CD4-positive, CD25-positive, alpha-beta regulatory T cell (primary cell): ENCODE data around the gene LENEP. TPM values are rescaled to one million over a fixed set of nuclear protein-coding genes. Genes with fewer than 3 reads are reported as not detected.
A peak's percentile ranks its signal among the peaks of the same experiment; 100 is the strongest.

Experiments used
- ATAC-seq, 2 donors: fragments of 150-1000 bp; cut with Tn5 transposase; one replicate each; pipeline ENCODE4 v1.10.0; 2021; ENCODE audit warnings: low read depth in 2 of 2, moderate number of reproducible peaks in 2 of 2, moderate library complexity in 1 of 2
- DNase-seq, 3 donors: peaks; one replicate each; pipeline versions ENCODE4 v3.0.0 to v3.0.0-alpha.2; 2012 to 2022; ENCODE audit warnings: mixed read lengths in 1 of 3
- H3K27ac ChIP-seq: one replicate; pipeline ENCODE4 v1.7.0; 2013; ENCODE audit warnings: mild to moderate bottlenecking, low read length; ENCODE audit not compliant: insufficient read depth, poor library complexity, severe bottlenecking
- H3K27me3 ChIP-seq: one replicate; pipeline ENCODE4 v1.7.0; 2013; ENCODE audit warnings: low read length; ENCODE audit not compliant: control insufficient read depth, insufficient read depth
- H3K36me3 ChIP-seq: one replicate; pipeline ENCODE4 v1.7.0; 2013; ENCODE audit warnings: mild to moderate bottlenecking, low read length, moderate library complexity; ENCODE audit not compliant: control insufficient read depth, insufficient read depth
- H3K4me1 ChIP-seq: 2 replicates; pipeline ENCODE4 v1.7.0; 2013; ENCODE audit warnings: mild to moderate bottlenecking, low read length; ENCODE audit not compliant: insufficient read depth, control insufficient read depth, poor library complexity, severe bottlenecking
- H3K4me3 ChIP-seq: one replicate; pipeline ENCODE4 v1.7.0; 2013; ENCODE audit warnings: low read depth, mild to moderate bottlenecking, low read length, moderate library complexity
- H3K9me3 ChIP-seq, 2 experiments: 1 replicate in 1 of 2; 2 replicates in 1 of 2; pipeline ENCODE4 v1.7.0; 2013; ENCODE audit warnings: low read length in 2 of 2, mild to moderate bottlenecking in 1 of 2, moderate library complexity in 1 of 2; ENCODE audit not compliant: control insufficient read depth in 2 of 2
- H3K27ac Mint-ChIP-seq, 3 donors: one replicate each; pipeline ENCODE4 v1.8.0; 2020 to 2022; ENCODE audit warnings: mild to moderate bottlenecking in 3 of 3, mixed read lengths in 3 of 3, moderate library complexity in 2 of 3
- H3K27me3 Mint-ChIP-seq: one replicate; pipeline ENCODE4 v1.8.0; 2022; ENCODE audit warnings: mild to moderate bottlenecking, mixed read lengths
- H3K36me3 Mint-ChIP-seq: one replicate; pipeline ENCODE4 v1.8.0; 2020; ENCODE audit warnings: mixed read lengths
- H3K4me1 Mint-ChIP-seq, 4 donors: one replicate each; pipeline ENCODE4 v1.8.0; 2020 to 2022; ENCODE audit warnings: mixed read lengths in 4 of 4, mild to moderate bottlenecking in 1 of 4
- H3K4me3 Mint-ChIP-seq, 4 donors: one replicate each; pipeline ENCODE4 v1.8.0; 2020 to 2022; ENCODE audit warnings: mild to moderate bottlenecking in 4 of 4, mixed read lengths in 4 of 4, moderate library complexity in 3 of 4
- H3K9me3 Mint-ChIP-seq, 7 donors: one replicate each; pipeline ENCODE4 v1.8.0; 2020 to 2022; ENCODE audit warnings: mixed read lengths in 7 of 7, mild to moderate bottlenecking in 3 of 7, moderate library complexity in 2 of 7
- polyA plus RNA-seq, 4 donors: library from polyadenylated mRNA; unstranded; fragments of 300-500 nt; fragmentation: Illumina TruSeq; gene quantifications; one replicate each; pipeline ENCODE4 v1.2.3, GENCODE V29; 2021
- total RNA-seq: library from RNA; stranded (reverse); gene quantifications from one replicate; pipeline ENCODE4 v1.2.3, GENCODE V29; 2022

LENEP gene
- total and polyA plus RNA-seq, 5 donors from 2014 or later = not detected

GRCh38 chr1:154969246-154969645, 24.1 kb upstream of the LENEP start:
- Mint-ChIP-seq H3K27me3 (no peaks in the 10 kb centered on the region), H3K4me3 (peak overlapping the region in 1 of 4 donors; percentile 71), H3K36me3 (peaks cover 8% of the 10 kb centered on the region), H3K27ac (peak overlapping the region in 2 of 3 donors; percentile 25 to 80), H3K4me1 (peaks cover 0 to 38% (median 28%) of the 10 kb centered on the region in 4 donors), H3K9me3 (no peaks in the 10 kb centered on the region)
- H3K4me1 ChIP-seq = peaks cover 37% of the 10 kb centered on the region
- DNase-seq (no peak), ATAC-seq (no peak)
- no peak overlapping the region for H3K4me3 ChIP-seq
- no peaks in the 10 kb centered on the region for H3K9me3 ChIP-seq
- H3K27me3 ChIP-seq = no peaks in the 10 kb centered on the region
- H3K27ac ChIP-seq = peak overlapping the region; percentile 24
- H3K36me3 ChIP-seq = peaks cover 43% of the 10 kb centered on the region

- H3K4me1 ChIP-seq = peaks cover 37% of the 10 kb centered on the region
- peak overlapping the region; percentile 24 for H3K27ac ChIP-seq
- H3K27ac Mint-ChIP-seq = peak overlapping the region in 1 of 3 donors; percentile 25
- DNase-seq = no peak
- no peaks in the 10 kb centered on the region for H3K9me3 ChIP-seq
- H3K4me3 Mint-ChIP-seq = peak overlapping the region in 1 of 4 donors; percentile 49
- H3K36me3 Mint-ChIP-seq = peaks cover 8% of the 10 kb centered on the region
- peaks cover 39% of the 10 kb centered on the region for H3K36me3 ChIP-seq
- no peak for ATAC-seq
- no peak overlapping the region for H3K4me3 ChIP-seq
- no peaks in the 10 kb centered on the region for H3K27me3 ChIP-seq
- no peaks in the 10 kb centered on the region for H3K9me3 Mint-ChIP-seq
- H3K4me1 Mint-ChIP-seq = peaks cover 0 to 38% (median 28%) of the 10 kb centered on the region in 4 donors
- no peaks in the 10 kb centered on the region for H3K27me3 Mint-ChIP-seq
Observed at GRCh38 chr1:154969860-154970452, 23.4 kb upstream of the LENEP start.

GRCh38 chr1:154970631-154971340, 22.6 kb upstream of the LENEP start, which contains the start of gene SHC1:
Gene SHC1 (minus strand): TSS chr1:154970747. CDS start chr1:154970526, 221 bp downstream.
- DNase-seq = peak in 1 of 3 donors; percentile 35
- H3K9me3 ChIP-seq = no peaks in the 10 kb centered on the region
- H3K27me3 Mint-ChIP-seq = no peaks in the 10 kb centered on the region
- peak within 1 kb of the TSS; percentile 60 to 86 (median 66) for H3K27ac Mint-ChIP-seq
- no peaks in the 10 kb centered on the region for H3K9me3 Mint-ChIP-seq
- ATAC-seq = no peak
- H3K4me3 Mint-ChIP-seq = peak within 1 kb of the TSS; percentile 34 to 68 (median 54)
- H3K36me3 ChIP-seq = peaks cover 32% of the 10 kb centered on the region
- H3K27me3 ChIP-seq = no peaks in the 10 kb centered on the region
- H3K36me3 Mint-ChIP-seq = peaks cover 5% of the 10 kb centered on the region
- H3K4me3 ChIP-seq = peak within 1 kb of the TSS; percentile 35
- H3K4me1 Mint-ChIP-seq = peaks cover 0 to 38% (median 28%) of the 10 kb centered on the region in 4 donors
- H3K27ac ChIP-seq = peak within 1 kb of the TSS; percentile 42
- H3K4me1 ChIP-seq = peaks cover 40% of the 10 kb centered on the region

GRCh38 chr1:154971341-154971998, 21.9 kb upstream of the LENEP start:
- no peaks in the 10 kb centered on the region for H3K9me3 Mint-ChIP-seq
- ATAC-seq = no peak
- peak overlapping the region; percentile 26 for H3K27ac ChIP-seq
- H3K27me3 Mint-ChIP-seq = no peaks in the 10 kb centered on the region
- H3K36me3 ChIP-seq = peaks cover 25% of the 10 kb centered on the region
- peak overlapping the region; percentile 34 to 68 (median 54) for H3K4me3 Mint-ChIP-seq
- peak overlapping the region; percentile 35 for H3K4me3 ChIP-seq
- DNase-seq = no peak
- peaks cover 4% of the 10 kb centered on the region for H3K36me3 Mint-ChIP-seq
- H3K4me1 ChIP-seq = peaks cover 47% of the 10 kb centered on the region
- no peaks in the 10 kb centered on the region for H3K27me3 ChIP-seq
- no peaks in the 10 kb centered on the region for H3K9me3 ChIP-seq
- H3K27ac Mint-ChIP-seq = peak overlapping the region; percentile 60 to 86 (median 66)
- peaks cover 0 to 38% (median 29%) of the 10 kb centered on the region in 4 donors for H3K4me1 Mint-ChIP-seq

- Mint-ChIP-seq H3K27ac (peak overlapping the region in 1 of 3 donors; percentile 79), H3K36me3 (peaks cover 4% of the 10 kb centered on the region), H3K4me3 (peak overlapping the region in 1 of 4 donors; percentile 73), H3K9me3 (no peaks in the 10 kb centered on the region), H3K27me3 (no peaks in the 10 kb centered on the region), H3K4me1 (peaks cover 0 to 38% (median 31%) of the 10 kb centered on the region in 4 donors)
- Histone ChIP-seq H3K4me3 (peak overlapping the region; percentile 22), H3K9me3 (no peaks in the 10 kb centered on the region), H3K27me3 (no peaks in the 10 kb centered on the region), H3K27ac (no peak overlapping the region), H3K36me3 (peaks cover 18% of the 10 kb centered on the region), H3K4me1 (peaks cover 50% of the 10 kb centered on the region)
- ATAC-seq (no peak), DNase-seq (no peak)
Observed at GRCh38 chr1:154972213-154972516, 21.2 kb upstream of the LENEP start.

GRCh38 chr1:154972517-154973343, 20.7 kb upstream of the LENEP start:
- Histone ChIP-seq H3K36me3 (peaks cover 13% of the 10 kb centered on the region), H3K27ac (peak overlapping the region; percentile 98), H3K9me3 (no peaks in the 10 kb centered on the region), H3K27me3 (no peaks in the 10 kb centered on the region), H3K4me1 (peaks cover 50% of the 10 kb centered on the region), H3K4me3 (peak overlapping the region; percentile 22)
- peaks cover 0 to 42% (median 31%) of the 10 kb centered on the region in 4 donors for H3K4me1 Mint-ChIP-seq
- peak overlapping the region in 1 of 3 donors; percentile 79 for H3K27ac Mint-ChIP-seq
- no peaks in the 10 kb centered on the region for H3K9me3 Mint-ChIP-seq
- H3K4me3 Mint-ChIP-seq = peak overlapping the region in 1 of 4 donors; percentile 73
- DNase-seq = no peak
- no peak for ATAC-seq
- peaks cover 4% of the 10 kb centered on the region for H3K36me3 Mint-ChIP-seq
- H3K27me3 Mint-ChIP-seq = no peaks in the 10 kb centered on the region
